ENCODE data around the gene TBC1D14.

DNA sequence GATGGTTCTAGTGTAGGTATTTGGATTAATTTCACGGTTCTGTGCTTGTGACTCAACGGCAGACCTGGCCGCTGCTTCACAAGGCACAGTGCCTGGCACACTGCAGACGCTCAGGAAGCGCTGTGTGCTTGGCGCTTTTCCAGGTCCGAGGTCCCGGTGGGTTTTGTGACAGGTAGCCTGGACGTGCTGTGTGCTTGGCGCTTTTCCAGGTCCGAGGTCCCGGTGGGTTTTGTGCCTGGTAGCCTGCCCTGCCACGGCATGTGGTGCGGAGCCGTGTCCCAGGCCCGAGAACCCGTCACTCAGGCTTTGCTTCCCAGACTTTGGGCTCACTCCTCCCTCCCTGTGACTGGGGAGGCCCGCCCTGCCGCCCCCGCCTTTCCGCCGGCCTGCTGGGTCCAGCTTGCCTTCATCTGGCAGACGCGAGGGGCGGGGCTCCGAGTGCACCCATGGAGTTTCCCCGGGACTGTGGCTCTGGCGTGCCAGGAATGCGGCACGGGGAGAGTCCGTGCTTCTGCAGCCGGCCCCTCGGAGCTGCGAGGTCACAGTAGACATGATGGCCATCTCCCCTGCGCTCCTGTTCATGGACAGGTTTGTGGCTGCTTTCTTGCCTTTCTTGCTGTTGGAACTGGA, 44.2 kb downstream of the TBC1D14 start:
- TF ChIP-seq, protein P1, sequence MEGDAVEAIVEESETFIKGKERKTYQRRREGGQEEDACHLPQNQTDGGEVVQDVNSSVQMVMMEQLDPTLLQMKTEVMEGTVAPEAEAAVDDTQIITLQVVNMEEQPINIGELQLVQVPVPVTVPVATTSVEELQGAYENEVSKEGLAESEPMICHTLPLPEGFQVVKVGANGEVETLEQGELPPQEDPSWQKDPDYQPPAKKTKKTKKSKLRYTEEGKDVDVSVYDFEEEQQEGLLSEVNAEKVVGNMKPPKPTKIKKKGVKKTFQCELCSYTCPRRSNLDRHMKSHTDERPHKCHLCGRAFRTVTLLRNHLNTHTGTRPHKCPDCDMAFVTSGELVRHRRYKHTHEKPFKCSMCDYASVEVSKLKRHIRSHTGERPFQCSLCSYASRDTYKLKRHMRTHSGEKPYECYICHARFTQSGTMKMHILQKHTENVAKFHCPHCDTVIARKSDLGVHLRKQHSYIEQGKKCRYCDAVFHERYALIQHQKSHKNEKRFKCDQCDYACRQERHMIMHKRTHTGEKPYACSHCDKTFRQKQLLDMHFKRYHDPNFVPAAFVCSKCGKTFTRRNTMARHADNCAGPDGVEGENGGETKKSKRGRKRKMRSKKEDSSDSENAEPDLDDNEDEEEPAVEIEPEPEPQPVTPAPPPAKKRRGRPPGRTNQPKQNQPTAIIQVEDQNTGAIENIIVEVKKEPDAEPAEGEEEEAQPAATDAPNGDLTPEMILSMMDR (conservative IDR thresholded peaks at IDR 0.05) = no peak
- TF ChIP-seq ZFX (IDR thresholded peaks at IDR 0.05) = no peak
